ENCODE data around the gene SAE1.

DNA sequence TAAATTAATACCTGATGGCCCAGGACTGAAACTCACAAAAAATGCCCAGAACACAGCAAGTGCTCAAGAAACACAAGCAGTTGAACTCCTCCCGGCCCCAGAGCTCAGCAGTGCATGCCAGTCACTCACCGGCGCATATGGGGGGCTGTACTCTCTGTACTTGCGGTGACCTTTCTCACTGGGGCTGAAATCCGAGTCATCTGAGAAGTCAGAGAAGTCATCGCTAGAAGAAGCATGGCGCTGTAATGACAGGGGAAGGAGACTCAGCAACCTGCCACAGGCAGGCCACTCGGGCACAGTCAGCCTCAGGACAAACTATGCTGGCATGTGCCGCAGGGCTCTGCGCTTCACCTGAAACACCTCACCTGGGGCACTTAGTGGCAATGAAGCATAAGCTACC lies 36.8 kb upstream of the SAE1 start:
- TF ChIP-seq, protein P1, sequence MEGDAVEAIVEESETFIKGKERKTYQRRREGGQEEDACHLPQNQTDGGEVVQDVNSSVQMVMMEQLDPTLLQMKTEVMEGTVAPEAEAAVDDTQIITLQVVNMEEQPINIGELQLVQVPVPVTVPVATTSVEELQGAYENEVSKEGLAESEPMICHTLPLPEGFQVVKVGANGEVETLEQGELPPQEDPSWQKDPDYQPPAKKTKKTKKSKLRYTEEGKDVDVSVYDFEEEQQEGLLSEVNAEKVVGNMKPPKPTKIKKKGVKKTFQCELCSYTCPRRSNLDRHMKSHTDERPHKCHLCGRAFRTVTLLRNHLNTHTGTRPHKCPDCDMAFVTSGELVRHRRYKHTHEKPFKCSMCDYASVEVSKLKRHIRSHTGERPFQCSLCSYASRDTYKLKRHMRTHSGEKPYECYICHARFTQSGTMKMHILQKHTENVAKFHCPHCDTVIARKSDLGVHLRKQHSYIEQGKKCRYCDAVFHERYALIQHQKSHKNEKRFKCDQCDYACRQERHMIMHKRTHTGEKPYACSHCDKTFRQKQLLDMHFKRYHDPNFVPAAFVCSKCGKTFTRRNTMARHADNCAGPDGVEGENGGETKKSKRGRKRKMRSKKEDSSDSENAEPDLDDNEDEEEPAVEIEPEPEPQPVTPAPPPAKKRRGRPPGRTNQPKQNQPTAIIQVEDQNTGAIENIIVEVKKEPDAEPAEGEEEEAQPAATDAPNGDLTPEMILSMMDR (IDR thresholded peaks at IDR 0.05), result no peak
- TF ChIP-seq, protein P2, sequence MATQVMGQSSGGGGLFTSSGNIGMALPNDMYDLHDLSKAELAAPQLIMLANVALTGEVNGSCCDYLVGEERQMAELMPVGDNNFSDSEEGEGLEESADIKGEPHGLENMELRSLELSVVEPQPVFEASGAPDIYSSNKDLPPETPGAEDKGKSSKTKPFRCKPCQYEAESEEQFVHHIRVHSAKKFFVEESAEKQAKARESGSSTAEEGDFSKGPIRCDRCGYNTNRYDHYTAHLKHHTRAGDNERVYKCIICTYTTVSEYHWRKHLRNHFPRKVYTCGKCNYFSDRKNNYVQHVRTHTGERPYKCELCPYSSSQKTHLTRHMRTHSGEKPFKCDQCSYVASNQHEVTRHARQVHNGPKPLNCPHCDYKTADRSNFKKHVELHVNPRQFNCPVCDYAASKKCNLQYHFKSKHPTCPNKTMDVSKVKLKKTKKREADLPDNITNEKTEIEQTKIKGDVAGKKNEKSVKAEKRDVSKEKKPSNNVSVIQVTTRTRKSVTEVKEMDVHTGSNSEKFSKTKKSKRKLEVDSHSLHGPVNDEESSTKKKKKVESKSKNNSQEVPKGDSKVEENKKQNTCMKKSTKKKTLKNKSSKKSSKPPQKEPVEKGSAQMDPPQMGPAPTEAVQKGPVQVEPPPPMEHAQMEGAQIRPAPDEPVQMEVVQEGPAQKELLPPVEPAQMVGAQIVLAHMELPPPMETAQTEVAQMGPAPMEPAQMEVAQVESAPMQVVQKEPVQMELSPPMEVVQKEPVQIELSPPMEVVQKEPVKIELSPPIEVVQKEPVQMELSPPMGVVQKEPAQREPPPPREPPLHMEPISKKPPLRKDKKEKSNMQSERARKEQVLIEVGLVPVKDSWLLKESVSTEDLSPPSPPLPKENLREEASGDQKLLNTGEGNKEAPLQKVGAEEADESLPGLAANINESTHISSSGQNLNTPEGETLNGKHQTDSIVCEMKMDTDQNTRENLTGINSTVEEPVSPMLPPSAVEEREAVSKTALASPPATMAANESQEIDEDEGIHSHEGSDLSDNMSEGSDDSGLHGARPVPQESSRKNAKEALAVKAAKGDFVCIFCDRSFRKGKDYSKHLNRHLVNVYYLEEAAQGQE (IDR thresholded peaks at IDR 0.05; ENCODE audit: insufficient read depth in 1 of 2, low read depth in 2 of 2, low read length in 1 of 2), result no peak
- TF ChIP-seq SIN3A (IDR thresholded peaks at IDR 0.05; ENCODE audit: borderline replicate concordance, insufficient read depth, low read depth, low read length) (no peak), POLR2AphosphoS5 (IDR thresholded peaks at IDR 0.05; ENCODE audit: low read depth, low read length) (no peak)

Data from Panc1 (cell line).